Endothelial cell of hepatic sinusoid (primary cell): Measurements from ENCODE around the gene MRAP.

Source experiments
- in situ Hi-C: cut with HindIII; loops from 2 replicates; pipeline ENCODE4 v1.10.0; 2017; ENCODE audit warnings: low sequenced_read_pairs

Gene MRAP

GRCh38 chr21:32340863-32341848 is 42.5 kb downstream of the MRAP start:
- in situ Hi-C loops, result no loop called here

GRCh38 chr21:32346951-32347350 is 48.3 kb downstream of the MRAP start:
- in situ Hi-C loops, result no loop called here

- in situ Hi-C loops, result no loop called here
Observed at GRCh38 chr21:32347351-32347750, 48.7 kb downstream of the MRAP start.

GRCh38 chr21:32347977-32348376 is 49.3 kb downstream of the MRAP start:
- in situ Hi-C loops, result no loop called here

- in situ Hi-C loops, result no loop called here
Observed at GRCh38 chr21:32348604-32349332, 50.1 kb downstream of the MRAP start.

GRCh38 chr21:32349333-32349944 is 50.8 kb downstream of the MRAP start:
- in situ Hi-C loops, result no loop called here

- in situ Hi-C loops, result no loop called here
Observed at GRCh38 chr21:32350211-32350980, 51.7 kb downstream of the MRAP start.

GRCh38 chr21:32350981-32351380 is 52.3 kb downstream of the MRAP start:
- in situ Hi-C loops, result no loop called here

GRCh38 chr21:32351428-32351827 is 52.8 kb downstream of the MRAP start:
- in situ Hi-C loops, result no loop called here

- in situ Hi-C loops, result no loop called here
Observed at GRCh38 chr21:32352526-32352925, 53.9 kb downstream of the MRAP start.

- in situ Hi-C loops, result no loop called here
Observed at GRCh38 chr21:32353002-32353711, 54.5 kb downstream of the MRAP start.

GRCh38 chr21:32356874-32357395 is 58.3 kb downstream of the MRAP start:
- in situ Hi-C loops, result no loop called here

GRCh38 chr21:32359719-32360260 is 61.1 kb downstream of the MRAP start:
- in situ Hi-C loops, result no loop called here

- in situ Hi-C loops, result no loop called here
Observed at GRCh38 chr21:32360401-32360975, 61.8 kb downstream of the MRAP start.
